Transverse colon (tissue), 4 donors: ENCODE results near the gene HVCN1.

ENCODE experiments used
- EP300 ChIP-seq: sonication (generic); formaldehyde crosslinking; IDR thresholded peaks from one replicate; pipeline ENCODE4 v1.6.1; 2017; ENCODE audit warnings: antibody characterized with exemption, low read depth
- POLR2A ChIP-seq: fragments of 450-650 bp; IDR thresholded peaks from one replicate; pipeline ENCODE4 v1.6.1; 2016; ENCODE audit warnings: antibody characterized with exemption, mild to moderate bottlenecking, moderate library complexity
- POLR2AphosphoS5 ChIP-seq, 3 donors: sonication (generic); formaldehyde crosslinking; IDR thresholded peaks; one replicate each; pipeline ENCODE4 v1.6.1; 2016; ENCODE audit warnings: antibody characterized with exemption in 3 of 3
- TF ChIP-seq, protein P1 (sequence below), 5 experiments: fragments of 200-600 bp in 3 of 5; fragments of 450-650 bp in 2 of 5; sonication (generic) in 3 of 5; IDR thresholded peaks; 1 replicate in 2 of 5; 2 replicates in 3 of 5; pipeline ENCODE4 v1.5.1; 2016 to 2017; ENCODE audit warnings: antibody characterized with exemption in 5 of 5, inconsistent platforms in 3 of 5, mild to moderate bottlenecking in 2 of 5, moderate library complexity in 1 of 5

DNA sequence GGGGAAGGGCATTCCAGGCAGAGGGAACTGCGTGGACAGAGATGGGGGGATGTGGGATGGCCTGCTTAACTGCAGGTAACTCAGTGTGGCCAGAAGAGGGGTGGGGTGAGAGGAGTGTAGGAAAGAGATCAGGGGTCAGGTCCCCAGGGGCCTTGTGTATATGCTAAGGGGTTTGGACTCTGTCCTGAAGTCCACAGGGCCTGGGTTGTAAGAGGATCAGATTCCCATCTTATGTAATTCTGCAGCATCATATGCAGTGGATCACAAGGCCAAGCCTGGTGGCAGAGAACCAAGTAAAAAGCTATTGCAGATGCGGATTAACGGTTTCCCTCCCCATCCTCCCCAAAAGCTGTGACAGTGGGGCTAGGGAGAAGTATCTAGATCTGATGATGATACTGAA lies 66.3 kb downstream of the HVCN1 start:
- TF ChIP-seq, protein P1, sequence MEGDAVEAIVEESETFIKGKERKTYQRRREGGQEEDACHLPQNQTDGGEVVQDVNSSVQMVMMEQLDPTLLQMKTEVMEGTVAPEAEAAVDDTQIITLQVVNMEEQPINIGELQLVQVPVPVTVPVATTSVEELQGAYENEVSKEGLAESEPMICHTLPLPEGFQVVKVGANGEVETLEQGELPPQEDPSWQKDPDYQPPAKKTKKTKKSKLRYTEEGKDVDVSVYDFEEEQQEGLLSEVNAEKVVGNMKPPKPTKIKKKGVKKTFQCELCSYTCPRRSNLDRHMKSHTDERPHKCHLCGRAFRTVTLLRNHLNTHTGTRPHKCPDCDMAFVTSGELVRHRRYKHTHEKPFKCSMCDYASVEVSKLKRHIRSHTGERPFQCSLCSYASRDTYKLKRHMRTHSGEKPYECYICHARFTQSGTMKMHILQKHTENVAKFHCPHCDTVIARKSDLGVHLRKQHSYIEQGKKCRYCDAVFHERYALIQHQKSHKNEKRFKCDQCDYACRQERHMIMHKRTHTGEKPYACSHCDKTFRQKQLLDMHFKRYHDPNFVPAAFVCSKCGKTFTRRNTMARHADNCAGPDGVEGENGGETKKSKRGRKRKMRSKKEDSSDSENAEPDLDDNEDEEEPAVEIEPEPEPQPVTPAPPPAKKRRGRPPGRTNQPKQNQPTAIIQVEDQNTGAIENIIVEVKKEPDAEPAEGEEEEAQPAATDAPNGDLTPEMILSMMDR (IDR thresholded peaks at IDR 0.05) = no peak
- TF ChIP-seq POLR2A (no peak), POLR2AphosphoS5 (IDR thresholded peaks at IDR 0.05) (no peak), EP300 (no peak)
